ENCODE data around the gene UST.

DNA sequence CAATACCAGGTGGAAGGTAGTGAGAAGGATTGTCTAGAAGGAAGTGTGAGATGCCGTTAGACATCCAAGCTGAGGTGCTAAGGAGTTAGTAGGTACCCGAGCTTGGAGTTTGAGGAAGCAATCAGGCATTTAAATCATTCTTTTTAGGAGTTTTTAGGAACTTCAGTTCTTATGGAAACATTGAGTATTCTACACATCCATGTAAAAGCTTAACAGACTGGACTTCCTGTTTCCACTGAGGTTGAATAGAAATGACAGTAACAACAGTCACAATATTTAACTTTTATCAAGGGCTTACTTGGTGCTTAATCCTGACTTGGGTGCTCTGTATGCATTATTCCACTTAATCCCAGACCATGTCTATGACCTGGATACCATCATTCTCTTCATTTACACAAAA, 136.4 kb downstream of the UST start:
- TF ChIP-seq, protein P1, sequence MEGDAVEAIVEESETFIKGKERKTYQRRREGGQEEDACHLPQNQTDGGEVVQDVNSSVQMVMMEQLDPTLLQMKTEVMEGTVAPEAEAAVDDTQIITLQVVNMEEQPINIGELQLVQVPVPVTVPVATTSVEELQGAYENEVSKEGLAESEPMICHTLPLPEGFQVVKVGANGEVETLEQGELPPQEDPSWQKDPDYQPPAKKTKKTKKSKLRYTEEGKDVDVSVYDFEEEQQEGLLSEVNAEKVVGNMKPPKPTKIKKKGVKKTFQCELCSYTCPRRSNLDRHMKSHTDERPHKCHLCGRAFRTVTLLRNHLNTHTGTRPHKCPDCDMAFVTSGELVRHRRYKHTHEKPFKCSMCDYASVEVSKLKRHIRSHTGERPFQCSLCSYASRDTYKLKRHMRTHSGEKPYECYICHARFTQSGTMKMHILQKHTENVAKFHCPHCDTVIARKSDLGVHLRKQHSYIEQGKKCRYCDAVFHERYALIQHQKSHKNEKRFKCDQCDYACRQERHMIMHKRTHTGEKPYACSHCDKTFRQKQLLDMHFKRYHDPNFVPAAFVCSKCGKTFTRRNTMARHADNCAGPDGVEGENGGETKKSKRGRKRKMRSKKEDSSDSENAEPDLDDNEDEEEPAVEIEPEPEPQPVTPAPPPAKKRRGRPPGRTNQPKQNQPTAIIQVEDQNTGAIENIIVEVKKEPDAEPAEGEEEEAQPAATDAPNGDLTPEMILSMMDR (IDR thresholded peaks at IDR 0.05) = no peak
- TF ChIP-seq EZH2 (IDR thresholded peaks at IDR 0.05; ENCODE audit: borderline replicate concordance, insufficient read depth, low read depth, low read length, poor library complexity, severe bottlenecking) = no peak
